ENCODE results near the gene TNFRSF11A. TPM values are rescaled to one million over a fixed set of nuclear protein-coding genes. Genes with fewer than 3 reads are reported as not detected.

TNFRSF11A gene
- total RNA-seq, 1 donor from 2014 or later: 0.42 TPM

- no peaks in the 10 kb centered on the region for H3K27me3 ChIP-seq (ENCODE audit: control insufficient read depth, insufficient read depth, low read length)
- no peak for DNase-seq (ENCODE audit: low read depth)
- H3K36me3 ChIP-seq (ENCODE audit: control insufficient read depth, insufficient read depth, low read length): no peaks in the 10 kb centered on the region
- H3K4me3 ChIP-seq (ENCODE audit: low read depth, low read length): no peak overlapping the region
- TF ChIP-seq CTCF (IDR thresholded peaks at IDR 0.05; ENCODE audit: insufficient read depth, low read length, poor library complexity, severe bottlenecking): no peak
These were observed 79.8 kb downstream of the TNFRSF11A start for GRCh38 chr18:62404881-62405280.

- no peaks in the 10 kb centered on the region for H3K27me3 ChIP-seq (ENCODE audit: control insufficient read depth, insufficient read depth, low read length)
- no peak for DNase-seq (ENCODE audit: low read depth)
These were observed 82.5 kb downstream of the TNFRSF11A start for GRCh38 chr18:62407660-62408059.

DNA sequence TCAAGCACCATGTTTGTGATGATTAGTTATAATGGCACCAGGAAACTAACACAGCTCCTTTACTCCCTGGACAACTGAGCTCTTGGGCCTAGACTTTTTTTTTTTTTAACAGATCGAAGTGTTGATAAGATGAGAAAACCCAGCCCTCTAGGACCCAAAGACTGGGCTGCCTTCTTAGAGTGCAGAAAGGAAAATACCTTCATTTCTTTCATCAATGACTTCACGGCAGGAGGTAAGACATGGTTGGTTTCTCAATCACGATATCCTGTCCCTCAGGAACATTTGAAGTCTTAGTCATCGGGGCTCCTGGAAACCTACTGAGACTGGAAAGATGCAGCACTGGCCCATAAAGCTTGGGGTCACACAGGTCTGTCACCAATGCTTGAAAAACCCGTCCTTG, 84.7 kb downstream of the TNFRSF11A start:
- no peak for DNase-seq (ENCODE audit: low read depth)
- TF ChIP-seq CTCF (IDR thresholded peaks at IDR 0.05; ENCODE audit: insufficient read depth, low read length, poor library complexity, severe bottlenecking): no peak
- Histone ChIP-seq H3K4me3 (ENCODE audit: low read depth, low read length) (no peak overlapping the region), H3K36me3 (ENCODE audit: control insufficient read depth, insufficient read depth, low read length) (no peaks in the 10 kb centered on the region), H3K27me3 (ENCODE audit: control insufficient read depth, insufficient read depth, low read length) (no peaks in the 10 kb centered on the region)

More at GRCh38 chr18:62407660-62408059, 82.5 kb downstream of the TNFRSF11A start:
- Histone ChIP-seq H3K36me3 (ENCODE audit: control insufficient read depth, insufficient read depth, low read length) (no peaks in the 10 kb centered on the region), H3K4me3 (ENCODE audit: low read depth, low read length) (no peak overlapping the region)
- no peak for TF ChIP-seq CTCF (IDR thresholded peaks at IDR 0.05; ENCODE audit: insufficient read depth, low read length, poor library complexity, severe bottlenecking)

DNA sequence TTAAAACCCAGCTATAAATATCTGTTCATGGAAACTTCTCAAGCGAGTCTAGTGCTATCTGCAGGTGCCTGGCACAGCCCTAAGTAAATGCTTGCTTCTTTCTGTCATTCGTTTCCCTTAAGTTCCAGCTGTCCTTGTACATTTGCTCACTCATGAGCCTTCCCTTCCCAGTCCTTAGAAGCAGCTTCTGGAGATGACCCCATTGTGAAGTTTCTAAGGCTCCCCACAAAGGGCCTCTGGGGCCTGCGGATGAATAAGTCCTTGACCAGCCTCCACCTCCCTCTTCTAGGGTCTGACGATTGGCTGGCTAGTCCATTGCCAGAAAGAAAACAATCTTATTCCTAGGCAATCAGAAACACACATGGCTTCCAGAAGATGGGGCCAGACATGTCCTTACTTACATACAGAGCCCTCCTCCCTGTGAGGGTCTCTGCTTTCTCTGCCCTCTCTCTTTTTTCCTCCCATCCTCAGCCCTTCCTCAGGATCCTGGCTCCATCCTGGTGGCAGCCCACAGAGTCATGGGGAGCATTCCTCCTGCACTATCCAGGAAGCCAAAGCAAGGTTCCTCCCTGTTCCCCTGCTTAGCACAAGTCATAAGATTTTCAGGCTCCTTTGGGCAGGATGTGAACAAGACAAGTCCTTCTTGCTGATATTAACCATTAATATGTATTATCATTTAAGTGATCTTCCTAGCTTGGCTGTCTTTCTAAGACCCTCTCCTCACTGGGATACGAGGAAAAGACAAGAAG, 87.3 kb downstream of the TNFRSF11A start:
- TF ChIP-seq CTCF (IDR thresholded peaks at IDR 0.05; ENCODE audit: insufficient read depth, low read length, poor library complexity, severe bottlenecking): no peak
- no peak for DNase-seq (ENCODE audit: low read depth)
- H3K4me3 ChIP-seq (ENCODE audit: low read depth, low read length): no peak overlapping the region
- no peaks in the 10 kb centered on the region for H3K27me3 ChIP-seq (ENCODE audit: control insufficient read depth, insufficient read depth, low read length)
- H3K36me3 ChIP-seq (ENCODE audit: control insufficient read depth, insufficient read depth, low read length): no peaks in the 10 kb centered on the region

DNA sequence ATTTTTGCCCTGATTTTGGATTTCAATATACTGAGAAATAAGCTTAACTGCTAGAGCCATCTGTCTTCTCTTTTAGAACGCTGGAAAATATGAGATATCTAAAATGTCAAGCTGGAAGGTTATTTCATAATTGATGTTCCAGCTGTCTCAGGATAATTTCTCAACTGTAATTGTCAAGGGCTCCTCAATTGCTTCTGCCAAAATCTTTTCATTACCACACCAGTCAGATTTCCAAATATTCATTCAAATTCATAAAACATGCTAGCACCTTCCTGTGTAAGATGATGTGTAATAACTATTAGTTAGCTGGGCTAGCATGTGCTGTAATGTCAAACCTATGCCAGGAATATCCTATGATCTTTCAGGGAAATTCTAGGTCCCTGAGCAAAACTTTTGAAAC, 88.1 kb downstream of the TNFRSF11A start:
- no peaks in the 10 kb centered on the region for H3K27me3 ChIP-seq (ENCODE audit: control insufficient read depth, insufficient read depth, low read length)
- H3K4me3 ChIP-seq (ENCODE audit: low read depth, low read length): no peak overlapping the region
- no peaks in the 10 kb centered on the region for H3K36me3 ChIP-seq (ENCODE audit: control insufficient read depth, insufficient read depth, low read length)
- no peak for TF ChIP-seq CTCF (IDR thresholded peaks at IDR 0.05; ENCODE audit: insufficient read depth, low read length, poor library complexity, severe bottlenecking)
- DNase-seq (ENCODE audit: low read depth): no peak

DNA sequence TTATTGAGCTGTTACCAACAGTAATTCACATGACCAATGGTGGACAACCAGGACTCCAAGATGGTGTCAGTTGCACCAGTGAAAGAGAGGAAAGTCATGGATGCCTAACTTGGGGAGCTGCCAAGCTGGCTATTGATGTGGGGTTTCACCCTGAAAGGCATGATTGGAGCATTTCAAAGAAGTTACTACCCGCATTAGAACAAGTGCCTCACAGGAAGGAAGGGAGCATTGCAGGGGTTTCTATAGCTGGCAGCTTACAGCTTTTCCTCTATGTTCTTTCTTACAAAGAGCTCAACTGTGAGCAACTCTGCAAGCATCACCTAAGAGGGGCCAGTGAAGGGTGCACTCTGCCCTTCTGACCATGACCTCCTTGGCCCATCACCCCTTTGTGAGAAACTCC, 93.1 kb downstream of the TNFRSF11A start:
- TF ChIP-seq CTCF (IDR thresholded peaks at IDR 0.05; ENCODE audit: insufficient read depth, low read length, poor library complexity, severe bottlenecking): no peak
- no peak for DNase-seq (ENCODE audit: low read depth)

More for the DNA sequence above, 93.1 kb downstream of the TNFRSF11A start:
- H3K36me3 ChIP-seq (ENCODE audit: control insufficient read depth, insufficient read depth, low read length): no peaks in the 10 kb centered on the region
- no peak overlapping the region for H3K4me3 ChIP-seq (ENCODE audit: low read depth, low read length)
- H3K27me3 ChIP-seq (ENCODE audit: control insufficient read depth, insufficient read depth, low read length): no peaks in the 10 kb centered on the region
